Stomach smooth muscle (tissue), 2 donors: ENCODE data around the gene NHS.

Experiments
- H3K27ac ChIP-seq: one replicate; pipeline ENCODE4 v1.7.0; 2013; ENCODE audit warnings: mild to moderate bottlenecking, low read length, inconsistent platforms
- H3K27me3 ChIP-seq, 2 donors: one replicate each; pipeline ENCODE4 v1.7.0; 2013; ENCODE audit warnings: low read length in 2 of 2; ENCODE audit not compliant: insufficient read depth in 2 of 2, control insufficient read depth in 1 of 2
- H3K36me3 ChIP-seq, 2 donors: one replicate each; pipeline ENCODE4 v1.7.0; 2013; ENCODE audit warnings: low read length in 2 of 2; ENCODE audit not compliant: control insufficient read depth in 2 of 2, insufficient read depth in 2 of 2
- H3K4me1 ChIP-seq: one replicate; pipeline ENCODE4 v1.7.0; 2013; ENCODE audit warnings: low read length; ENCODE audit not compliant: control insufficient read depth, insufficient read depth
- H3K4me3 ChIP-seq, 2 donors: one replicate each; pipeline ENCODE4 v1.7.0; 2013; ENCODE audit warnings: low read length in 2 of 2
- H3K9ac ChIP-seq, 2 donors: one replicate each; pipeline ENCODE4 v1.7.0; 2013; ENCODE audit warnings: low read length in 2 of 2, mild to moderate bottlenecking in 1 of 2
- H3K9me3 ChIP-seq, 2 donors: one replicate each; pipeline ENCODE4 v1.7.0; 2013; ENCODE audit warnings: low read length in 2 of 2; ENCODE audit not compliant: control insufficient read depth in 2 of 2
- donor health status: healthy.
- donor health status: Pancreatic carcinoma.

The NHS gene

DNA sequence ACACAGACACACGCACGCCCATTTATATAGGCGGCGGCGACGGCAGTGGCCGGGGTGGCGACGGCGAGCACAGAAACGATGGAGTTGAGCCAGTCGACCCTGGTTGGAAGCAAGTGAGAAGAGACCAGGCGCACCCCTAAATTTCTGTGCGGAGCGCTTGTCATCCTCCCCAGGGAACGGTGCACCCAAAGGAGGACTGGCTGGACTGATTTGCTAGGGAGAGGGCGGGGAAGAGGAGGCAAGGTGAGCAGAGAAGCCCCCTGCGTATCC lies 302 bp downstream of the NHS start:
- H3K36me3 ChIP-seq = no peaks in the 10 kb centered on the region
- no peak overlapping the region for H3K27ac ChIP-seq
- peak overlapping the region; percentile 35 to 58 for H3K9ac ChIP-seq
- peaks cover 0 to 4% of the 10 kb centered on the region in 2 donors for H3K27me3 ChIP-seq
- H3K9me3 ChIP-seq = no peaks in the 10 kb centered on the region
- peak overlapping the region; percentile 41 to 78 for H3K4me3 ChIP-seq
- H3K4me1 ChIP-seq = peaks cover 3% of the 10 kb centered on the region

DNA sequence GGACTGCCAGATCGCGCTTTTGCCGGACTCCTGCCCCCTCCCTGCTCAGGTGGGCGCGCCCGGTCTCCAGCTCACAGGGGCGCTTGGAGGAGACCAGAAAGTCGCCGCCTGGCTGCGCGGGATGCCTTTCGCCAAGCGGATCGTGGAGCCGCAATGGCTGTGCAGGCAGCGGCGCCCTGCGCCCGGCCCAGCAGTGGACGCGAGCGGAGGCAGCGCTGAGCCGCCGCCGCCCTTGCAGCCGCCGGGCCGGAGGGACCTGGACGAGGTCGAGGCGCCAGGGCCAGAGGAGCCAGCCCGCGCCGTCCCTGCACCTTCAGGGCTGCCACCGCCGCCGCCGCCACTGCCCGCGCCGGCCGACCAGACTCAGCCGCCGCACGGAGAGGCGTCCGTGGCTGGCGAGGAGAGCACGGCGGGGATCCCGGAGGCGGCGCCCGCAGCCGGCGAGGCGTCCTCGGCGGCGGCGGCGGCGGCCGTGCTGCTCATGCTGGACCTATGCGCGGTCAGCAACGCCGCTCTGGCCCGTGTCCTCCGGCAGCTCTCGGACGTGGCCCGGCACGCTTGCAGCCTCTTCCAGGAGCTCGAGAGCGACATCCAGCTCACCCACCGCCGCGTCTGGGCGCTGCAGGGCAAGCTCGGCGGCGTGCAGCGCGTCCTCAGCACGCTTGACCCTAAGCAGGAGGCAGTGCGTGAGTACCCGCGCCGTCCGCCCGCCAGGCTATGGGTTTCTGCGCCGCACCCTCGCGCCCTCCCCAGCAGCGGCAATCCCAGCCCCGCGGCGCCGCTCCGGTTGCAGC lies 834 bp downstream of the NHS start:
- Histone ChIP-seq H3K36me3 (no peaks in the 10 kb centered on the region), H3K4me1 (peaks cover 3% of the 10 kb centered on the region), H3K27me3 (peaks cover 0 to 4% of the 10 kb centered on the region in 2 donors), H3K9ac (peak overlapping the region; percentile 58 to 70), H3K27ac (no peak overlapping the region), H3K4me3 (peak overlapping the region; percentile 78 to 85), H3K9me3 (no peaks in the 10 kb centered on the region)

DNA sequence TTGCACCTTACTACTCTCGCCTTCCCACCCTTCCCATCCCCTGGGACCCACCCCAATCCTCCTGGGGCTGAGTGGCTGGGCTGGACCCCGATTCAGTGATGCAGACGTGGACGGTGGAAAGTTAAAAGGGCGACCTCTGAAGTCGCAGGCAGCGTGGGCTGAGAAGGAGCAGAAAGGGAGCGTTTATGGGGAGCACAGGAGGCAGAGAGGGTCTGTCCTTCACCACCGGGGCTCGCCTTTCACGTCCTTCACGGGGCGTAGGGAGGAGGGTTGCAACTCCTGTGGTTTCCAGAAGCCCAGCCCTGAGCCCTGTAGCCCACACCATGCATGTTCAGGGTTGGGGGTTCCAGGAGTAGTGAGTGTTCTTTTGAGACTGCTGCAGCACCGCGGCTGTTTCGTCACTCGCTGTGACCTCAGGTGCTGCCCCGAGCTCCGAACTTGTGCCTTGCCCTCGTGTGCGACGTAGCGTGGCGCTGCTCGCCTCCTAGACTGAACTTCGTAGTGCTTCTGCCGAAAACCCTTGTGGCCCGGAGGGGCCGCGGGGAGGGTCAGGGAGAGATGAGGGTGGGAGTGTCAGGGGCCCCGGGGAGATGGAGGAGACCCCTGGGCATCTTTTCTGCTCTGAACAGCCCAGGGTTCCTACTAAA lies 1.6 kb downstream of the NHS start:
- H3K9me3 ChIP-seq = no peaks in the 10 kb centered on the region
- peak overlapping the region; percentile 60 to 70 for H3K9ac ChIP-seq
- no peak overlapping the region for H3K27ac ChIP-seq
- H3K36me3 ChIP-seq = no peaks in the 10 kb centered on the region
- H3K27me3 ChIP-seq = peaks cover 0 to 4% of the 10 kb centered on the region in 2 donors
- peaks cover 3% of the 10 kb centered on the region for H3K4me1 ChIP-seq
- H3K4me3 ChIP-seq = peak overlapping the region; percentile 78 to 85

DNA sequence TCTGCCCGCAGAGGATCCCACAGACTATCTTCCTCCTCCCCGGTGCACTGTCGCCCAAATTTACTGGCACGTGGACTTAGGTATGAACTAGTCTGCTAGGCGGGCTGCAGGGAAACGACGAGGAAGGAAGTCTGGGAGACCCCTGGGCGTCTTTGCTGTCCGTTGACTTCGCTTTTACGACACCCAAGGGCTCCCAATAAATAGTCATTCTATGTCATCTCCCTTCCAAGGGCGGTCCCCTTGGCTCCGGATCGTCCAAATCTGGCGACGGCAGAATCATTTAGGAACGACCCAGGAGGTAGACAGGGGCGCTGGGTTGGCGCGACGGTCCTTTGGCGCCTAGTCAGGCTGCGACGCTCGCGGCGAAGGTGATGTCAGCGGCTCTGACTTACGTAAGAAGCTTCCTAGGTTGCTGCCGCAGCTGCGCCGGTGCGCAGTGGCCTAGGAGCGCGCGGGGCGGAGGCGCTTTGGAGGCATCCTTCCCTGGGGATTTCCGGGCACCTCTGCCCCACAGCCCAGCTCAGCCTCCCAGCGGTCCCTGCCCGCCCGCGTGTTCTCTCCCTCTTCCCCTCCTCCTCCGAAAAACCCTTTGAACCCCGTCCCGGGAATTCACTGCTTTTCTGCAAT lies 2.2 kb downstream of the NHS start:
- H3K9ac ChIP-seq = peak overlapping the region; percentile 60 to 70
- H3K27me3 ChIP-seq = peaks cover 0 to 4% of the 10 kb centered on the region in 2 donors
- no peaks in the 10 kb centered on the region for H3K9me3 ChIP-seq
- no peaks in the 10 kb centered on the region for H3K36me3 ChIP-seq
- H3K4me3 ChIP-seq = peak overlapping the region; percentile 78 to 85
- H3K27ac ChIP-seq = no peak overlapping the region
- peaks cover 3% of the 10 kb centered on the region for H3K4me1 ChIP-seq

DNA sequence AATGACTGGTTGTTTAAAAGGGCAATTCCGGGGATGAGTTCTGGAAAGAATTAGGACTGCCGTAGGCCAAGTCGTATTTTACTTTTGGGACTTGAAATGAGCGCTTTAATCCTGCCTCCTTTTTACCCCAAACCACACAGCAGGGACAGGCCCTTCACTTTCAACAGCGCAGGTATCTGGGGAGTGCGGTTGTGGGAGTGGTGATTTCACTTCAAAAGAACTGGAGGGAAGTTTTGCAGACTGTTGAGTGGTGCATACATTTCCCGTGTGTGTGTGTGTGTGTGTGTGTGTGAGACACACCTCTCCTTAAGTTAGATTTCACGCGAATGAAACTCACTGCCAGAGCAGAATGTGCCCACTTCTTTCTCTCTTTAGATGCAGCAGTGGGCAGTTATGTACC lies 2.8 kb downstream of the NHS start:
- Histone ChIP-seq H3K27ac (no peak overlapping the region), H3K4me1 (peaks cover 3% of the 10 kb centered on the region), H3K9ac (peak overlapping the region; percentile 60 to 70), H3K4me3 (peak overlapping the region; percentile 78 to 85), H3K9me3 (peaks cover 0 to 4% of the 10 kb centered on the region in 2 donors), H3K27me3 (peaks cover 0 to 4% of the 10 kb centered on the region in 2 donors), H3K36me3 (no peaks in the 10 kb centered on the region)

DNA sequence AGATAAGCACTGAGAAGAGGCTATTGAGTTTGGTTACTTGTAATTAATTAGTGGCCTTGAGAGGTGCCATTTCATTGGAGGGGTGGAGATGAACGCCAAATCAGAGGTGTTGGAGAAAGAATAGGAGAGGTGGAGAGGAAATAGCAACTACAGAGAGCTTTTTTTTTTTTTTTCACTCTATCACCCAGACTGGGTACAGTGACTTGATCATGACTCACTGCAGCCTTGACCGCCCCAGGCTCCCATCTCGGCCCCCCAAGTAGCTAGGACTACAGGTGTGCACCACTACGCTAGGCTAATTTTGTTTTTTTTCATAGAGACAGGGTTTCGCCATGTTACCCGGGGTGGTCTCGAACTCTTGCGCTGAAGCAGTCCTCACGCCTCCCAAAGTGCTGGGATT lies 5.2 kb downstream of the NHS start:
- Histone ChIP-seq H3K4me1 (no peaks in the 10 kb centered on the region), H3K9ac (no peak overlapping the region), H3K4me3 (no peak overlapping the region), H3K9me3 (peaks cover 0 to 8% of the 10 kb centered on the region in 2 donors), H3K27ac (no peak overlapping the region), H3K27me3 (peaks cover 0 to 4% of the 10 kb centered on the region in 2 donors), H3K36me3 (no peaks in the 10 kb centered on the region)

DNA sequence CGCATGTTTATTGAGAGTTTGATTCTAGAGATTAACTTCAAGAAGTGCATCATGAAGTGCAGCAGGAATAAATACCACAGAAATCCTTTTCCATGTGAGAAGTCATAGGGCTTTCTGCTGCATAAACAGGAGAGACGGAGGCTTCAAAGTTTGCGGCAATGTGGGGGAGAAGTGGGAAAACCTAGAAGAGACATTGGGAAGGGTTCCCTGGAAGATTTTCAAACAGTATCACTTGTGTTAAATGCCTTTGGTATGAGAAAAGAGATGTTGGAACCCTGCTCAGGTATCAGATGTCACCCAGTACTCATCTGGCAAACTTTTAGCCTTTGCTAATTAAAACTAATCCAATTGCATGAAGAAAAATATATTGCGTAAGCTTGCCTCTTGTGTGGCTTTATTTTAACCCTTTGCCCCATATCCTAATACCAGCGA lies 15.4 kb downstream of the NHS start:
- H3K27ac ChIP-seq = no peak overlapping the region
- no peaks in the 10 kb centered on the region for H3K36me3 ChIP-seq
- H3K27me3 ChIP-seq = peaks cover 0 to 4% of the 10 kb centered on the region in 2 donors
- H3K4me3 ChIP-seq = no peak overlapping the region
- H3K4me1 ChIP-seq = no peaks in the 10 kb centered on the region
- no peak overlapping the region for H3K9ac ChIP-seq
- H3K9me3 ChIP-seq = no peaks in the 10 kb centered on the region

DNA sequence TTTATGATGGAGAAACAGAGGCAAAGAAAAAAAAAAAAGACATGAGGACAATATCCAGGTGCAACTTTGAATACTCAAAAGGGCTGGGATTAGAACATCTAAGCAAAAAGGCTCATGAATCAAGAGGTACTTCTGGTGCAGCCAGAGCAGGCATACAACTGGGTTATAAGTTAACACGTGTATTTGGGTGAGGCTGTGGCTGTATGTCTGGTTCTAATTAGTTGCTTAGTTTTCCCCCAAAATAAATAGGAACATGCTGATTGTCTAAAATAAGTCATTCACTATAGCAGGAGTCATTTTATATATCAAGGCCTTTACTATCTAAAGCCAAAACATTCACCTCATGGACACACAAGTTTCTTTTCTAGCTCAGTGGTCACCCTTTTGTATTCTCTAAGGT lies 20.2 kb downstream of the NHS start:
- Histone ChIP-seq H3K4me3 (no peak overlapping the region), H3K36me3 (no peaks in the 10 kb centered on the region), H3K9me3 (peaks cover 0 to 8% of the 10 kb centered on the region in 2 donors), H3K9ac (no peak overlapping the region), H3K27ac (no peak overlapping the region), H3K4me1 (no peaks in the 10 kb centered on the region), H3K27me3 (peaks cover 0 to 2% of the 10 kb centered on the region in 2 donors)

DNA sequence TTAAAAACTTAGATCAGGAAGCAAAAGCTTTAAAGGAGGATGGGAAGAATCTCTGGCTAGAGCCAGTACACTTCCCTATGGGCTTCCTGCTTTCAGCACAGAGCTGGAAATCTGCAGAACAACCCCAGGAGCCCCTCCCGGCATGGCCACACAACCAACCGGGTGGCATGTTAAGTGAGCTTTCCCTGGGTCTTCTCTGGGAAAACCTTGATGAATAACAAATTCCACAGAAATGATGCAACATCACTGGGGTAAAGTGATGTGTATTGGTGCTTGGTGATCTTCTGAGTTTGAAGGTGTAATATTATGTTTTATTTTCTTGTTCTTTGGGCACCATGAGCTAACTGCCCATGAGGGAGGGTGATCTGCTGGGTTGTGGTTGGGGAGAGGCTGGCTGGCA lies 22.1 kb downstream of the NHS start:
- Histone ChIP-seq H3K4me1 (no peaks in the 10 kb centered on the region), H3K9me3 (peaks cover 0 to 12% of the 10 kb centered on the region in 2 donors), H3K4me3 (no peak overlapping the region), H3K27me3 (peaks cover 0 to 2% of the 10 kb centered on the region in 2 donors), H3K36me3 (no peaks in the 10 kb centered on the region), H3K27ac (no peak overlapping the region), H3K9ac (no peak overlapping the region)

DNA sequence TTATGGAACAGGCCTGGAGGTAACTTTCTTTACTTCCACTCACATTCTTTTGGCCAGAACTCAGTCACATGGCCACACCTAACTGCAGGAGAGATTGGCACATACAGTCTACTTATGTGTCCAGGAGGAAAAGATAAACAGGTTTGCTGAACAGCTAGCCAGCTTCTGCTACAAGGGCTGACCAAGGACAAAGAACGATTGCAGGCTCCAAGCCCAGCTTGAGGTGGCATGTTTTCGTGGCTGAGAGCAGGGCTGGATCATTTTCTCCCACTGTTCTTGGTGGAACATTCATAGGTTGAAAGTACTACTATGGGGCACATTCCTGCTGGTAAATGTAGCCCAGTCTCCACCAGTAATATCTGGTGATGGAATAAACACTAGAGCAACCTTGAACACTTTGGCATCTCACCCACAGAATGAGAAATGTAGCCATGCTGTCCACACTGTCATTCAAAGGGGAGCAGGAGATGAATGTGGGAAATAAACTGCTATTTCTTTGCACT lies 28.2 kb downstream of the NHS start:
- H3K36me3 ChIP-seq = no peaks in the 10 kb centered on the region
- no peak overlapping the region for H3K27ac ChIP-seq
- peak overlapping the region in 1 of 2 donors; percentile 15 for H3K4me3 ChIP-seq
- peaks cover 3 to 11% of the 10 kb centered on the region in 2 donors for H3K9me3 ChIP-seq
- peaks cover 6% of the 10 kb centered on the region for H3K4me1 ChIP-seq
- peaks cover 0 to 2% of the 10 kb centered on the region in 2 donors for H3K27me3 ChIP-seq
- no peak overlapping the region for H3K9ac ChIP-seq
